MCF 10A (cell line): ENCODE results near the gene COL7A1. TPM values are rescaled to one million over a fixed set of nuclear protein-coding genes. Genes with fewer than 3 reads are reported as not detected.

ENCODE experiments used
- BruUV-seq: library from RNA; stranded (reverse); fragments of 400-500 nt; replicated peaks from 2 replicates; lab custom pipeline; 2021; lab: Mats Ljungman, UMichigan
- CTCF ChIA-PET: fragments of 300-600 bp; sonication (Branson Sonifier 250); formaldehyde crosslinking; extraction: SDS; loops from one replicate; lab custom pipeline; 2021; ENCODE audit warnings: antibody characterized with exemption, inconsistent platforms; lab: Yijun Ruan, JAX
- POLR2A ChIA-PET: fragments of 300-600, 350-650 bp; sonication (Branson Sonifier 250); formaldehyde crosslinking; extraction: SDS; loops from one replicate; lab custom pipeline; 2020; ENCODE audit warnings: antibody characterized with exemption, inconsistent platforms; lab: Yijun Ruan, JAX
- DNase-seq: peaks from one replicate; pipeline ENCODE4 v3.0.0-alpha.2; 2018; ENCODE audit not compliant: unreplicated experiment
- H3K27ac Mint-ChIP-seq: one replicate; pipeline ENCODE4 v1.8.0; 2022; ENCODE audit warnings: mild to moderate bottlenecking, low read depth, mixed read lengths; ENCODE audit not compliant: unreplicated experiment
- H3K27me3 Mint-ChIP-seq: one replicate; pipeline ENCODE4 v1.8.0; 2022; ENCODE audit warnings: mixed read lengths; ENCODE audit not compliant: insufficient read depth, unreplicated experiment
- H3K36me3 Mint-ChIP-seq: one replicate; pipeline ENCODE4 v1.8.0; 2022; ENCODE audit warnings: mild to moderate bottlenecking, moderate library complexity, mixed read lengths; ENCODE audit not compliant: insufficient read depth, unreplicated experiment
- H3K4me1 Mint-ChIP-seq: one replicate; pipeline ENCODE4 v1.8.0; 2022; ENCODE audit warnings: mixed read lengths; ENCODE audit not compliant: insufficient read depth, unreplicated experiment
- H3K4me3 Mint-ChIP-seq: one replicate; pipeline ENCODE4 v1.8.0; 2022; ENCODE audit warnings: mild to moderate bottlenecking, moderate library complexity, mixed read lengths; ENCODE audit not compliant: unreplicated experiment
- H3K9me3 Mint-ChIP-seq: one replicate; pipeline ENCODE4 v1.8.0; 2022; ENCODE audit warnings: mixed read lengths; ENCODE audit not compliant: unreplicated experiment
- CTCF ChIP-seq: fragments of 200-600 bp; IDR thresholded peaks from one replicate; pipeline ENCODE4 v1.8.0; 2022; ENCODE audit warnings: antibody characterized with exemption, mild to moderate bottlenecking; ENCODE audit not compliant: unreplicated experiment
- intact Hi-C: fragments of 100-400 bp; cut with micrococcal nuclease; formaldehyde crosslinking; loops from 2 replicates; pipeline ENCODE4 v1.14.1; 2022
- total RNA-seq: library from RNA; stranded (reverse); gene quantifications from 2 replicates; pipeline ENCODE4 v1.2.3, GENCODE V29; 2022

COL7A1 gene
- total RNA-seq, 1 experiment from 2014 or later: 60.5 TPM

GRCh38 chr3:48561045-48561736 is 33.9 kb downstream of the COL7A1 start:
- peaks cover 6% of the 10 kb centered on the region for H3K36me3 Mint-ChIP-seq
- TF ChIP-seq CTCF: no peak
- H3K27me3 Mint-ChIP-seq: no peaks in the 10 kb centered on the region
- BruUV-seq: no TSS peak
- no peak overlapping the region for H3K27ac Mint-ChIP-seq
- ChIA-PET POLR2A (interaction anchor here (1.1 to 7.2 kb wide), 4 partner anchors 38 to 102 kb away, joined by 3 to 64 read pairs (median 5); partner anchors contain the start of genes CELSR3 and SLC26A6), CTCF (interaction anchor here (0.5 to 1.1 kb wide), 5 partner anchors 14 to 747 kb away, joined by 3 read pairs; no protein-coding TSS in a partner anchor)
- DNase-seq: peak; percentile 27
- H3K4me3 Mint-ChIP-seq: no peak overlapping the region
- intact Hi-C loops: no loop called here
- no peaks in the 10 kb centered on the region for H3K9me3 Mint-ChIP-seq
- H3K4me1 Mint-ChIP-seq: peaks cover 37% of the 10 kb centered on the region

GRCh38 chr3:48560648-48561018 is 34.5 kb downstream of the COL7A1 start:
- ChIA-PET CTCF (interaction anchor here (0.5 to 1.1 kb wide), 5 partner anchors 15 to 746 kb away, joined by 3 read pairs; no protein-coding TSS in a partner anchor), POLR2A (interaction anchor here (0.9 to 7.2 kb wide), 4 partner anchors 39 to 102 kb away, joined by 3 to 64 read pairs (median 4); partner anchors contain the start of genes CELSR3 and SLC26A6)

GRCh38 chr3:48558493-48559134 is 36.5 kb downstream of the COL7A1 start:
- Mint-ChIP-seq H3K36me3 (peaks cover 1% of the 10 kb centered on the region), H3K9me3 (no peaks in the 10 kb centered on the region), H3K27ac (peak overlapping the region; percentile 41), H3K4me3 (peak overlapping the region; percentile 41), H3K4me1 (peaks cover 20% of the 10 kb centered on the region), H3K27me3 (no peaks in the 10 kb centered on the region)
- ChIA-PET POLR2A (interaction anchor here (0.6 to 7.2 kb wide), 14 partner anchors 37 to 368 kb away, joined by 3 to 64 read pairs (median 4); partner anchors contain the start of genes ATRIP, CCDC51, CELSR3 and PLXNB1), CTCF (interaction anchor here (0.5 to 2.6 kb wide), 33 partner anchors 9 to 640 kb away, joined by 3 to 12 read pairs (median 3); partner anchors contain the start of genes CCDC51, SLC26A6, TMA7 and TMEM89)
- intact Hi-C loops: loop anchor here (1.0 to 10.0 kb wide), 3 partner anchors 51 to 126 kb away; partner anchors contain the start of genes NCKIPSD, SLC26A6 and UQCRC1
- no peak for TF ChIP-seq CTCF
- no TSS peak for BruUV-seq
- no peak for DNase-seq

More at GRCh38 chr3:48560648-48561018, 34.5 kb downstream of the COL7A1 start:
- no TSS peak for BruUV-seq
- Mint-ChIP-seq H3K4me1 (peaks cover 32% of the 10 kb centered on the region), H3K4me3 (no peak overlapping the region), H3K27ac (no peak overlapping the region), H3K27me3 (no peaks in the 10 kb centered on the region), H3K9me3 (no peaks in the 10 kb centered on the region), H3K36me3 (peaks cover 6% of the 10 kb centered on the region)
- no peak for DNase-seq
- intact Hi-C loops: no loop called here
- TF ChIP-seq CTCF: no peak
